Transverse colon (tissue), 4 donors: ENCODE measurements around the gene MRPL45. TPM values are rescaled to one million over a fixed set of nuclear protein-coding genes. Genes with fewer than 3 reads are reported as not detected.

Source experiments
- DNase-seq: peaks from one replicate; pipeline ENCODE4 v3.0.0-alpha.2; 2019
- H3K27ac ChIP-seq, 4 donors: fragments of 200-600 bp; sonication (generic); 2 replicates each; pipeline ENCODE4 v1.5.1; 2016 to 2018; ENCODE audit warnings: inconsistent platforms in 4 of 4
- H3K27me3 ChIP-seq: fragments of 200-600 bp; sonication (generic); 2 replicates; pipeline ENCODE4 v1.5.1; 2017; ENCODE audit warnings: inconsistent platforms
- H3K36me3 ChIP-seq, 4 donors: fragments of 200-600 bp; sonication (generic); 2 replicates each; pipeline ENCODE4 v1.5.1; 2017 to 2019; ENCODE audit warnings: inconsistent platforms in 4 of 4
- H3K4me1 ChIP-seq, 4 donors: fragments of 200-600 bp; sonication (generic); 2 replicates each; pipeline ENCODE4 v1.5.1; 2017 to 2020; ENCODE audit warnings: inconsistent platforms in 4 of 4
- H3K4me3 ChIP-seq, 4 donors: fragments of 200-600 bp; sonication (generic); 1 replicate in 1 of 4; 2 replicates in 3 of 4; pipeline versions ENCODE4 v1.5.1 to v1.6.1; 2017 to 2019; ENCODE audit warnings: inconsistent platforms in 4 of 4
- H3K9me3 ChIP-seq, 2 donors: fragments of 200-600 bp; sonication (generic); 2 replicates each; pipeline ENCODE4 v1.5.1; 2017 to 2019; ENCODE audit warnings: inconsistent platforms in 2 of 2
- EP300 ChIP-seq: sonication (generic); formaldehyde crosslinking; IDR thresholded peaks from one replicate; pipeline ENCODE4 v1.6.1; 2017; ENCODE audit warnings: antibody characterized with exemption, low read depth
- POLR2A ChIP-seq: fragments of 450-650 bp; IDR thresholded peaks from one replicate; pipeline ENCODE4 v1.6.1; 2016; ENCODE audit warnings: antibody characterized with exemption, mild to moderate bottlenecking, moderate library complexity
- POLR2AphosphoS5 ChIP-seq, 3 donors: sonication (generic); formaldehyde crosslinking; IDR thresholded peaks; one replicate each; pipeline ENCODE4 v1.6.1; 2016; ENCODE audit warnings: antibody characterized with exemption in 3 of 3
- WGBS, 2 donors: methylation state at CpG; one replicate each; pipeline ENCODE4 v1.1.5; 2018; ENCODE audit warnings: low coverage in 1 of 2; 5-methylcytosine and 5-hydroxymethylcytosine counted together
- in situ Hi-C, 4 donors: fragments of 200-750 bp; cut with MboI; loops; one replicate each; pipeline versions ENCODE4 v1.15.0 to v1.15.1; 2017; ENCODE audit warnings: low sequenced_read_pairs in 3 of 4, low pct_ligation_motif_present in 1 of 4, low pct_unique_long_range_greater_than_20kb in 1 of 4
- intact Hi-C: fragments of 100-400 bp; cut with DNase I; formaldehyde crosslinking; loops from one replicate; pipeline ENCODE4 v1.15.1; 2023; ENCODE audit warnings: low total_unique reads
- total RNA-seq, 4 donors: library from RNA; depleted of rRNA; stranded (reverse); fragments of >200 nt; gene quantifications; one replicate each; pipeline ENCODE4 v1.1.0, GENCODE V29; 2016
- TF ChIP-seq, protein P1 (sequence below), 5 experiments: fragments of 200-600 bp in 3 of 5; fragments of 450-650 bp in 2 of 5; sonication (generic) in 3 of 5; IDR thresholded peaks; 1 replicate in 2 of 5; 2 replicates in 3 of 5; pipeline ENCODE4 v1.5.1; 2016 to 2017; ENCODE audit warnings: antibody characterized with exemption in 5 of 5, inconsistent platforms in 3 of 5, mild to moderate bottlenecking in 2 of 5, moderate library complexity in 1 of 5

MRPL45 gene
- total RNA-seq, 4 donors from 2014 or later: 5.2 to 30.8 (median 18.9) TPM

DNA sequence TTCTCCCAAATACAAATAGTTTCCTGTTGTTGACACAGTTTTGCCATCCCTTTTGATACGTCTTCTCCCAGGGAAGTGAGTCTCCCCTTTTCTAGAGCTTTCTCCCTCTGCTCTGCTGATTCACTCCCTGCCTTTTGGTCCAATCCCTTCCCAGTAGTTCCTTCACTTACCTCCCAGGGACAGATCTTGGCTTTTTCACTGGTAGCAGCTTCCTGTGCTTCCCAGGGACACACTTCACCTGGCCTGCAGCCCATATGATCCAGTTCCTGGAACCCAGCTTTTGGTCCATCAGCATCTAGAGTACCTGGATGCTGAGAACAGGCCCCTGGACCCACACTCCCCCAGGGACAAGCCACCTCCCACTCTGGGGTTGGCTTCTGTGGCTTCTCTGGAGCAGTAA, 31.0 kb downstream of the MRPL45 start:
- DNase-seq: no peak
- WGBS, 2 donors: 17 to 35% methylated on average over 1 of the region's 1 CpG
- no peaks in the 10 kb centered on the region for H3K4me1 ChIP-seq
- no peak for TF ChIP-seq POLR2A
- no peak for TF ChIP-seq POLR2AphosphoS5 (IDR thresholded peaks at IDR 0.05)
- TF ChIP-seq, protein P1, sequence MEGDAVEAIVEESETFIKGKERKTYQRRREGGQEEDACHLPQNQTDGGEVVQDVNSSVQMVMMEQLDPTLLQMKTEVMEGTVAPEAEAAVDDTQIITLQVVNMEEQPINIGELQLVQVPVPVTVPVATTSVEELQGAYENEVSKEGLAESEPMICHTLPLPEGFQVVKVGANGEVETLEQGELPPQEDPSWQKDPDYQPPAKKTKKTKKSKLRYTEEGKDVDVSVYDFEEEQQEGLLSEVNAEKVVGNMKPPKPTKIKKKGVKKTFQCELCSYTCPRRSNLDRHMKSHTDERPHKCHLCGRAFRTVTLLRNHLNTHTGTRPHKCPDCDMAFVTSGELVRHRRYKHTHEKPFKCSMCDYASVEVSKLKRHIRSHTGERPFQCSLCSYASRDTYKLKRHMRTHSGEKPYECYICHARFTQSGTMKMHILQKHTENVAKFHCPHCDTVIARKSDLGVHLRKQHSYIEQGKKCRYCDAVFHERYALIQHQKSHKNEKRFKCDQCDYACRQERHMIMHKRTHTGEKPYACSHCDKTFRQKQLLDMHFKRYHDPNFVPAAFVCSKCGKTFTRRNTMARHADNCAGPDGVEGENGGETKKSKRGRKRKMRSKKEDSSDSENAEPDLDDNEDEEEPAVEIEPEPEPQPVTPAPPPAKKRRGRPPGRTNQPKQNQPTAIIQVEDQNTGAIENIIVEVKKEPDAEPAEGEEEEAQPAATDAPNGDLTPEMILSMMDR (IDR thresholded peaks at IDR 0.05): no peak
- no peak for TF ChIP-seq EP300
- H3K9me3 ChIP-seq: no peaks in the 10 kb centered on the region
- peaks cover 0 to 7% (median 0%) of the 10 kb centered on the region in 4 donors for H3K36me3 ChIP-seq
- H3K27me3 ChIP-seq: peaks cover 16% of the 10 kb centered on the region
- H3K4me3 ChIP-seq: no peak overlapping the region
- intact Hi-C loops: no loop called here
- no peak overlapping the region for H3K27ac ChIP-seq
- in situ Hi-C loops: no loop called here

DNA sequence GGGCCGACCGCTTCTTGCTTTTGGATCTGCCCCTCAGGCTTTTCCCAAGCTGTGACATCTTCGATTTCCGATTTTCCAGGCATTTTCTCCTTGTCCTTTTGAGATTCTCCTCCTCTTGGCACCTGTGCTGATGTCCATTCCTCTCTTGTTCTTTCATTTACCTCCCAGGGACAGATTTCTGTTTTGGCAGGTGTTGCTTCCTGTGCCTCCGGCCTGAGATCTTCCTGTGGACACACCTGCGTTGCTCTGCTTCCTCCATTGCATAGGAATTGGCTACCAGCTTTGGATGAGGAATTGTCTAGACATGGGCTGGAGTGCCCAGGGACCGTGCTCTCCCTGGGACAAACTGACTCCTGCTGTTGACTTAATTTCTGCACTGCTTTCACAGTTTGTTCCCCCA, 31.7 kb downstream of the MRPL45 start:
- Histone ChIP-seq H3K36me3 (peaks cover 0 to 2% (median 0%) of the 10 kb centered on the region in 4 donors), H3K4me1 (no peaks in the 10 kb centered on the region), H3K9me3 (no peaks in the 10 kb centered on the region), H3K27ac (no peak overlapping the region), H3K4me3 (no peak overlapping the region), H3K27me3 (peaks cover 17% of the 10 kb centered on the region)
- 62 to 71% methylated on average over 6 to 7 of the region's 7 CpGs for WGBS, 2 donors
- TF ChIP-seq, protein P1 (IDR thresholded peaks at IDR 0.05): no peak
- TF ChIP-seq POLR2A (no peak), POLR2AphosphoS5 (IDR thresholded peaks at IDR 0.05) (no peak), EP300 (no peak)
- in situ Hi-C loops (no loop called here), intact Hi-C loops (no loop called here)
- no peak for DNase-seq

- in situ Hi-C loops: no loop called here
- Histone ChIP-seq H3K4me3 (no peak overlapping the region), H3K27ac (no peak overlapping the region), H3K4me1 (no peaks in the 10 kb centered on the region), H3K36me3 (no peaks in the 10 kb centered on the region), H3K27me3 (peaks cover 20% of the 10 kb centered on the region), H3K9me3 (no peaks in the 10 kb centered on the region)
- DNase-seq: no peak
- TF ChIP-seq EP300: no peak
- no peak for TF ChIP-seq POLR2A
- TF ChIP-seq, protein P1 (IDR thresholded peaks at IDR 0.05): no peak
- no peak for TF ChIP-seq POLR2AphosphoS5 (IDR thresholded peaks at IDR 0.05)
- 70 to 85% methylated on average over 2 to 7 of the region's 7 CpGs for WGBS, 2 donors
- intact Hi-C loops: no loop called here
These were observed 32.3 kb downstream of the MRPL45 start for GRCh38 chr17:38329284-38329683.

DNA sequence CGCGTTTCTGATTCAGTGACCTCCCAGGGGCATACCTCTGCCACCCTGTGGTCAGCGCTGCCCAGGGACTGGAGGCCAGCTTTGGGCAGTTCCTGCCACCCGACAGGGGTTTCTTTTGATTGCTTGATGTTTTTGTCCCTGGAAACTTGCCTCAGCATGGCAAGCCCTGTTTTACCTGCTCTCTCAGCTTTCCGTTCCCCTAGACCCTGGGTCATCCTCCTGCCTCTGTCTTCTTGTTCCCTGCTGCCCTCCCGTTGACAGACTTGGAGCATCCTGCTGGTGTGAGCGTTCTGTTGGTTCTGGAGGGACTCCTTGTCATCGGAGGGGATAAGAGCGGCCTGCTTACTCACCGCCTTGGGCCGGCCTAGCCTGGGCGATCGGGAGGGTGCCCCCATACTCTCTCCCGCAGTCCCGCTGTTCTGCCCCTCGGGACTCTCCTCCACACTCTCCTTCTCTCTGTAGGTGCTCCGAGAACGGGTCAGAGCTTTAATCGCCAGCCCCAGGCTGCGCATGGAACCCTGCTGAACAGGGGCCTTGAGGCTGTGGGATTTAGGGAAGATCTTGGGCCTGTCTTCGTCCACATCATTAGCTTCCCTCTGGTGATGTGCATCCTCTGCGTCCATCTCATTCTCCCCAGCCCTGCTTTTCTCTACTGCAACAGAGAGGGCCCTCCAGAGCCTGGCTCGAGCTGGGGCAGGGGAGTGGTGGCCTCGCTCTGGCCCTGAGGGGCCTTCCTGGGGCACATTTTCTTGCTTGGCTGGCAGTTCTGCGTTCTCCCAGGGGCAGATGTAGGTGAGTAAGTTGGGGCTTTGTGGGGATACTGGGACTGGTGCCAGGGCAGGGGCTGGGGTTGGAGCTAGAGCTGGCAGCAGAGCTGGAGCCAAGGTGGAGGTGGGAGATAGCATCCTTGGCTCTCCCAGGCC, 33.1 kb downstream of the MRPL45 start:
- intact Hi-C loops: no loop called here
- no peak for DNase-seq
- H3K27me3 ChIP-seq: peaks cover 20% of the 10 kb centered on the region

More for the DNA sequence above, 33.1 kb downstream of the MRPL45 start:
- Histone ChIP-seq H3K4me1 (no peaks in the 10 kb centered on the region), H3K4me3 (no peak overlapping the region), H3K27ac (no peak overlapping the region), H3K36me3 (no peaks in the 10 kb centered on the region), H3K9me3 (no peaks in the 10 kb centered on the region)
- 70 to 89% methylated on average over 2 to 25 of the region's 25 CpGs for WGBS, 2 donors
- in situ Hi-C loops: no loop called here
- TF ChIP-seq EP300: no peak
- no peak for TF ChIP-seq POLR2AphosphoS5 (IDR thresholded peaks at IDR 0.05)
- TF ChIP-seq, protein P1 (IDR thresholded peaks at IDR 0.05): no peak
- no peak for TF ChIP-seq POLR2A
